Left lung (tissue), 10 donors: ENCODE measurements around the gene CD28. TPM values are rescaled to one million over a fixed set of nuclear protein-coding genes. Genes with fewer than 3 reads are reported as not detected.
"Not testable (repeated sequence)": the region's sequence is repeated elsewhere in the genome, so short reads cannot be mapped to it uniquely, and the experiment has no call there.

ENCODE experiments used
- ATAC-seq: fragments of 200-7000 bp; cut with Tn5 transposase; one replicate; pipeline ENCODE4 v1.9.1; 2020; ENCODE audit warnings: moderate library complexity
- DNase-seq, 4 donors: peaks; one replicate each; pipeline ENCODE4 v3.0.0-alpha.2; 2013 to 2020
- H3K27ac ChIP-seq, 2 donors: fragments of 200-600 bp; sonication (generic) in 1 of 2; one replicate each; pipeline versions ENCODE4 v1.5.0 to v1.8.0; 2020 to 2021
- H3K27me3 ChIP-seq, 2 donors: fragments of 200-600 bp; sonication (generic) in 1 of 2; one replicate each; pipeline versions ENCODE4 v1.5.0 to v1.8.0; 2020 to 2021
- H3K36me3 ChIP-seq, 2 donors: fragments of 200-600 bp; sonication (generic) in 1 of 2; one replicate each; pipeline versions ENCODE4 v1.5.0 to v1.8.0; 2020 to 2021
- H3K4me1 ChIP-seq, 2 donors: fragments of 200-600 bp; one replicate each; pipeline ENCODE4 v1.8.0; 2021
- H3K4me3 ChIP-seq, 2 donors: fragments of 200-600 bp; sonication (generic) in 1 of 2; one replicate each; pipeline versions ENCODE4 v1.5.0 to v1.8.0; 2020 to 2021; ENCODE audit warnings: mild to moderate bottlenecking in 1 of 2
- H3K9me3 ChIP-seq, 2 donors: fragments of 200-600 bp; sonication (generic) in 1 of 2; one replicate each; pipeline versions ENCODE4 v1.5.0 to v1.8.0; 2020 to 2021
- intact Hi-C, 2 donors: fragments of 100-400 bp; cut with DNase I; formaldehyde crosslinking; loops; one replicate each; pipeline versions ENCODE4 v1.11.2 to v1.14.2; 2022
- polyA plus RNA-seq, 6 donors: library from polyadenylated mRNA; unstranded; fragments of 120-200 nt; gene quantifications; one replicate each; pipeline ENCODE4 v1.2.1, GENCODE V29; 2013; ENCODE audit not compliant: insufficient read length in 6 of 6
- total RNA-seq, 2 donors: library from RNA; stranded (reverse); fragmentation: NEBNext Ultra II Directional; extraction: Animal tissue kit (Norgen Biotek cat#: 25700); gene quantifications; one replicate each; pipeline ENCODE4 v1.2.1, GENCODE V29; 2021
- TF ChIP-seq, protein P1 (sequence below), 2 donors: fragments of 200-600 bp; sonication (generic) in 1 of 2; IDR thresholded peaks; one replicate each; pipeline versions ENCODE4 v1.5.0 to v1.8.0; 2021; ENCODE audit warnings: antibody characterized with exemption in 2 of 2
- donor health status: DM: no; HTN: yes; CAD: no.
- donor health status: DM: no; HTN: no; CAD: no.

The CD28 gene
- total and polyA plus RNA-seq, 8 donors = 1.3 to 4.6 (median 2.4) TPM

DNA sequence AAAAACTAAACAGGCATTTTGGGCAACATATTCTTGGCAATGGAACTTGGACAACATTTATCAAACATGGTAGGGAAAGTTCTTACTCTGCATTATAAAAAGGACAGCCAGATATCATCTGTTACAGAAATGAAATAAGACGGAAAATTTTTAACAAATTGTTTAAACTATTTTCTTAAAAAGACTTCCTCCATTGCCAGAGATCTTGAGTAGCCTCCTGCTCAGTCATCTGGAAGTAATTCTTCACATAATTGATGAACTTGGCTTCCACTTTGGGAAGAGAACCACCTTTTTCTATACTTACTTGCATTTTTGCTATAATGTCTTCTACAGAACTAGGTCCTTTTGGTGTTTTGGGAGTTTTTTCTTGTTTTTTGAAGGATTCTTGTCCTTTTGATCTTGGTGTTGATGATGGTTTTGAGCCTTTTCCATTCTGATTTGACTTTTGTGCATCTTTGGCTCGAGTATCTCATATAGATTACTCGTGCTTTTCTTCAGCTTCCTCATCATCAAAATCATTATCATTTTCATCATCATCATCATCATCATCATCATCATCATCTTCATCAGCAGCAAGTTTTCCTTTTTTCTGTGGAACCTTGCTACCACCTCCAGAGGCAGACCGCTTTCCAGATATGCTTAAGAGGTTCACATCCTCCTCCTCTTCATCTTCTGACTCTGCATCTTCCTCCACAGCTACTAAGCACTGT is 66.2 kb downstream of the CD28 start:
- TF ChIP-seq, protein P1, sequence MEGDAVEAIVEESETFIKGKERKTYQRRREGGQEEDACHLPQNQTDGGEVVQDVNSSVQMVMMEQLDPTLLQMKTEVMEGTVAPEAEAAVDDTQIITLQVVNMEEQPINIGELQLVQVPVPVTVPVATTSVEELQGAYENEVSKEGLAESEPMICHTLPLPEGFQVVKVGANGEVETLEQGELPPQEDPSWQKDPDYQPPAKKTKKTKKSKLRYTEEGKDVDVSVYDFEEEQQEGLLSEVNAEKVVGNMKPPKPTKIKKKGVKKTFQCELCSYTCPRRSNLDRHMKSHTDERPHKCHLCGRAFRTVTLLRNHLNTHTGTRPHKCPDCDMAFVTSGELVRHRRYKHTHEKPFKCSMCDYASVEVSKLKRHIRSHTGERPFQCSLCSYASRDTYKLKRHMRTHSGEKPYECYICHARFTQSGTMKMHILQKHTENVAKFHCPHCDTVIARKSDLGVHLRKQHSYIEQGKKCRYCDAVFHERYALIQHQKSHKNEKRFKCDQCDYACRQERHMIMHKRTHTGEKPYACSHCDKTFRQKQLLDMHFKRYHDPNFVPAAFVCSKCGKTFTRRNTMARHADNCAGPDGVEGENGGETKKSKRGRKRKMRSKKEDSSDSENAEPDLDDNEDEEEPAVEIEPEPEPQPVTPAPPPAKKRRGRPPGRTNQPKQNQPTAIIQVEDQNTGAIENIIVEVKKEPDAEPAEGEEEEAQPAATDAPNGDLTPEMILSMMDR (IDR thresholded peaks at IDR 0.05) = no peak
- intact Hi-C loops = no loop called here
- H3K27me3 ChIP-seq = no peaks in the 10 kb centered on the region
- no peak for DNase-seq
- no peak for ATAC-seq
- H3K9me3 ChIP-seq = no peaks in the 10 kb centered on the region
- no peaks in the 10 kb centered on the region for H3K4me1 ChIP-seq
- no peak overlapping the region for H3K27ac ChIP-seq
- no peaks in the 10 kb centered on the region for H3K36me3 ChIP-seq
- no peak overlapping the region for H3K4me3 ChIP-seq

DNA sequence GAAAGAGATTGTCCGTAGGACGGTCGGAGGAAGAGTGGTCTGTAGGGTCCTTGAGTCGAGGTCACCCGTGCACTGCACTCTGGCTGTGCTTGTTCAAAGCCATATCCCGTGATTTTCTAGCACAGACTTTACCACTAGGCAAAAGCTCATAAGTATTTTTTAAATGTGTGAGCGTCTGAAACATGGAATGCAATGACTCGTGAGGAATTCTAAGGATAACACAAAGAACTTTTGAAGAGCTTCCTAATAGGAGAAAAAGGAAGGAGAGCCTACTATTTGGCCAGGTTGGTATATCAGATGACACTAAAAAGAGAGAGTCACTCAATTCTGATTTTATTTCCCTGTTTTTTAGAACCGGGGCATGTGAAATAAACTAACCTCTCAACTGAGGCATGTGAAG is 68.3 kb downstream of the CD28 start:
- ATAC-seq = no peak
- Histone ChIP-seq H3K9me3 (no peaks in the 10 kb centered on the region), H3K4me3 (no peak overlapping the region), H3K36me3 (no peaks in the 10 kb centered on the region), H3K27me3 (no peaks in the 10 kb centered on the region), H3K27ac (no peak overlapping the region), H3K4me1 (no peaks in the 10 kb centered on the region)
- TF ChIP-seq, protein P1 (IDR thresholded peaks at IDR 0.05) = no peak
- intact Hi-C loops = no loop called here
- DNase-seq = no peak

DNA sequence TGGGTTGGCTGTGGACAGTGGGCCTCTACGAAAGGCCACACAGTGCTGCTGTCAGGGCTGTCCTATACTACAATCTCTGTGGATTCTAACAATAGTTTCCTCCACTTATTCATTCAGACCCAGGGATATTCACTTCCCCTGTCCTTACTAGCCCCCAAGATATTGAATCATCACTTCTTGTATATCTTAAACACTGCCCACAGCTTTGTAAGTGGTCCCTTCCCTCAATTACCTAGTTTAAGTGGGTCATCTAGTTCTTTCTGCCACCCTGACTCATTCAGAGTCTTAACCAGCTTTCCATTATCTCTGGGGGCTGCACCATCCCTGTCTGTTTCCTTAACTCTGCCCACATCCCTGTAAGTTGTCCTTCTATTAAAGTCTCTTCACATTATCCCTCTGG is 69.2 kb downstream of the CD28 start:
- TF ChIP-seq, protein P1 (IDR thresholded peaks at IDR 0.05) = no peak
- H3K4me1 ChIP-seq = no peaks in the 10 kb centered on the region
- intact Hi-C loops = no loop called here
- no peaks in the 10 kb centered on the region for H3K36me3 ChIP-seq
- no peaks in the 10 kb centered on the region for H3K27me3 ChIP-seq
- H3K9me3 ChIP-seq = no peaks in the 10 kb centered on the region
- no peak for ATAC-seq
- DNase-seq = no peak
- no peak overlapping the region for H3K27ac ChIP-seq
- no peak overlapping the region for H3K4me3 ChIP-seq

DNA sequence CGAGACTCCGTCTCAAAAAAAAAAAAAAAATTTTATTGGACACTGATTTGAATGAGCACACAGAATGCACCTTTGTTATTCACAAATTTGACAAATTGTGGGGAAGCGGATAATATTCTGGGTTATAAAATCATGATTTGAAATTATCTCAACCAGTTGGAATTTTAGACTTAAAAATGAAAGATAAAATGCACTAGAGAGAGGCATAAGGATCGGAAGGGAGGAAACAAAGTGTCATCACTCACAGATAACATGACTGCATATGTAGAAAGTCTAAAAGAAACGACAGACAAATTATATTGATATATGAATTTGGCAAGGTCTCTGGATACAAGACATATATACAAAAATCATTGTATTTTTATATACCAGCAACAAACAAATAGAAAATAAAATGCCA is 70.6 kb downstream of the CD28 start:
- peaks cover 4 to 5% of the 10 kb centered on the region in 2 donors for H3K4me1 ChIP-seq
- no peak for DNase-seq
- no peak overlapping the region for H3K4me3 ChIP-seq
- no peaks in the 10 kb centered on the region for H3K9me3 ChIP-seq
- intact Hi-C loops = no loop called here
- H3K27me3 ChIP-seq = no peaks in the 10 kb centered on the region
- no peak for ATAC-seq
- TF ChIP-seq, protein P1 (IDR thresholded peaks at IDR 0.05) = no peak
- H3K27ac ChIP-seq = no peak overlapping the region
- H3K36me3 ChIP-seq = no peaks in the 10 kb centered on the region

DNA sequence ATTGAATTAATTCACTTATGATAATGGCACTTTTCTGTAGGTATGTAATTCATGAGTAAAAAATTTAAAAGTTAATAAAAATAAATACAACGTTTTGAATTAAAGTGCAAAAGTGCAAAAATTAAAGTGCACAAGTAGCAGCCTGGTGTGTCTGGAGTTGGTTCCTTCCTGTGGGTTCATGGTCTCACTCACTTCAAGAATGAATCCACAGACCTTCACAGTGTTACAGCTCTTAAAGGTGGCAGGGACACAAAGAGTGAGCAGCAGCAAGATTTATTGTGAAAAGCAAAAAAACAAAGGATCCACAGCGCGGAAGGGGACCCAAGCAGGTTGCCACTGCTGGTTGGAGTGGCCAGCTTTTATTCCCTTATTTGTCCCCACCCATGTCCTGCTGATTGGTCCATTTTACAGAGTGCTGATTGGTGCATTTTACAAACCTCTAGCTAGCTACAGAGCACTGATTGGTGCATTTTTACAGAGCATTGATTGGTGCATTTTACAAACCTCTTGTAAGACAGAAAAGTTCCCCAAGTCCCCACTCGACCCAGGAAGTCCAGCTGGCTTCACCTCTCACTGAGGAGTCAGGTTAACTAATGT is 73.1 kb downstream of the CD28 start:
- intact Hi-C loops, DNase-seq, H3K36me3 ChIP-seq, ATAC-seq, H3K4me3 ChIP-seq, H3K27me3 ChIP-seq, H3K27ac ChIP-seq, H3K9me3 ChIP-seq: not testable (repeated sequence)
- peaks cover 10 to 21% of the 10 kb centered on the region in 2 donors for H3K4me1 ChIP-seq
